Subcutaneous abdominal adipose tissue (tissue), 5 donors: ENCODE measurements around the gene SORCS2.

Experiments
- H3K27ac ChIP-seq: one replicate; pipeline ENCODE4 v1.7.0; 2013; ENCODE audit warnings: low read depth, mild to moderate bottlenecking, inconsistent platforms, low read length, moderate library complexity
- H3K27me3 ChIP-seq, 5 donors: one replicate each; pipeline ENCODE4 v1.7.0; 2013; ENCODE audit warnings: low read length in 5 of 5, inconsistent platforms in 1 of 5; ENCODE audit not compliant: control insufficient read depth in 5 of 5, insufficient read depth in 4 of 5
- H3K36me3 ChIP-seq, 5 donors: one replicate each; pipeline ENCODE4 v1.7.0; 2013; ENCODE audit warnings: low read length in 5 of 5; ENCODE audit not compliant: control insufficient read depth in 5 of 5, insufficient read depth in 5 of 5
- H3K4me1 ChIP-seq, 5 donors: one replicate each; pipeline ENCODE4 v1.7.0; 2013; ENCODE audit warnings: low read length in 5 of 5, mild to moderate bottlenecking in 3 of 5, moderate library complexity in 1 of 5; ENCODE audit not compliant: control insufficient read depth in 5 of 5, insufficient read depth in 5 of 5
- H3K4me3 ChIP-seq, 5 donors: one replicate each; pipeline ENCODE4 v1.7.0; 2013; ENCODE audit warnings: low read length in 5 of 5, low read depth in 1 of 5
- H3K9ac ChIP-seq, 5 donors: one replicate each; pipeline ENCODE4 v1.7.0; 2013; ENCODE audit warnings: low read length in 5 of 5, mild to moderate bottlenecking in 4 of 5, moderate library complexity in 3 of 5
- H3K9me3 ChIP-seq, 5 donors: one replicate each; pipeline ENCODE4 v1.7.0; 2013; ENCODE audit warnings: low read length in 5 of 5; ENCODE audit not compliant: control insufficient read depth in 5 of 5
- donor health status: healthy.
- donor health status: healthy.
- donor health status: healthy.
- donor health status: healthy.
- donor health status: healthy.

Gene SORCS2

DNA sequence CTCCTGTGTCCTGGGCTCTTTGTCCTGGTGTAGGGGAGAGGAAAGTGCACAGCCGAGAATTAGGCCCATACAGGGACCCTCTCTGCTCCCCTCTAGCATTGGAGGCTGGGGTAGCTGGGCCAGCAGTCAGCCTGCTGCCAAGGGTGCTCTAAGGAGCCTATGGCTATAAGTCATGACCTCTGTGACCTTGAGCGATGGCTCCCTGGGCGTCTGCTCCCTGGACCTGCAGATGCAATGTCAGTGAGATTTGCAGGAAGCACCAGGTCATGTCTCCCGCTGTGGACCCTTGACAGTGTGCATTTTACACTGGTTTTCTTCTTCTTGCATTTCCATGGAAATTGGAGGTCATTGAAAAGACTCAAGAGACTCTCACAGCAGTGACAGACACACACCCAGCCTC is 476.5 kb downstream of the SORCS2 start:
- Histone ChIP-seq H3K27me3 (peaks cover 0 to 7% (median 0%) of the 10 kb centered on the region in 5 donors), H3K36me3 (no peaks in the 10 kb centered on the region), H3K27ac (no peak overlapping the region), H3K4me3 (no peak overlapping the region), H3K9ac (no peak overlapping the region), H3K9me3 (peaks cover 0 to 4% (median 0%) of the 10 kb centered on the region in 5 donors), H3K4me1 (no peaks in the 10 kb centered on the region)

- Histone ChIP-seq H3K36me3 (no peaks in the 10 kb centered on the region), H3K4me1 (no peaks in the 10 kb centered on the region), H3K27me3 (peaks cover 0 to 16% (median 5%) of the 10 kb centered on the region in 5 donors)
These were observed 480.3 kb downstream of the SORCS2 start for GRCh38 chr4:7672601-7673000.

GRCh38 chr4:7673121-7673520 is 480.8 kb downstream of the SORCS2 start:
- Histone ChIP-seq H3K9ac (no peak overlapping the region), H3K9me3 (peaks cover 0 to 4% (median 0%) of the 10 kb centered on the region in 5 donors), H3K4me1 (no peaks in the 10 kb centered on the region), H3K27ac (no peak overlapping the region), H3K4me3 (no peak overlapping the region), H3K27me3 (peaks cover 2 to 20% (median 9%) of the 10 kb centered on the region in 5 donors), H3K36me3 (no peaks in the 10 kb centered on the region)

More at GRCh38 chr4:7672601-7673000, 480.3 kb downstream of the SORCS2 start:
- H3K4me3 ChIP-seq: no peak overlapping the region
- no peak overlapping the region for H3K27ac ChIP-seq
- H3K9me3 ChIP-seq: peaks cover 0 to 4% (median 0%) of the 10 kb centered on the region in 5 donors
- no peak overlapping the region for H3K9ac ChIP-seq

DNA sequence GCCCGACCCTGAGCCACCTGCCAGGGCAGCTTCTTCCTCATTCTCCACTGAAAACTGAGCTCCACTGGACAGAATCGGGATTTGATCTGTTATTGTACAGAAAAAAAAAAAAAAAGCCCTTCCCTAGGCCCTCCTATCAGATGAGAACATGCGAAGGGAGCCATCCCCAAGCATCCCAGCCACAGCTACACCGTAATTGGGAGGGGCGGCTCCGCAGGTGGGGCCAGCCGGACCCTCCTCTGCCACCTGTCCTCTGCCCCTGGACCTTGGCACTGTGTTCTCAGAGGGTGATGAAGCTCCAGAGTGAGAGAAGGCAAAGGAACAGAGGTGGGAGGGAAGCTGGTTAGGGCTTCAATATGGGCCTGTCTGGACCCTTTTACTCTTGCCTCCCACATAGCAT is 482.4 kb downstream of the SORCS2 start:
- no peaks in the 10 kb centered on the region for H3K4me1 ChIP-seq

GRCh38 chr4:7675136-7675535 is 482.8 kb downstream of the SORCS2 start:
- Histone ChIP-seq H3K4me1 (no peaks in the 10 kb centered on the region), H3K36me3 (no peaks in the 10 kb centered on the region), H3K4me3 (no peak overlapping the region), H3K9ac (no peak overlapping the region), H3K27me3 (peaks cover 9 to 23% (median 14%) of the 10 kb centered on the region in 5 donors), H3K9me3 (peaks cover 0 to 4% (median 0%) of the 10 kb centered on the region in 5 donors), H3K27ac (no peak overlapping the region)

More for the DNA sequence above, 482.4 kb downstream of the SORCS2 start:
- no peak overlapping the region for H3K4me3 ChIP-seq
- no peaks in the 10 kb centered on the region for H3K36me3 ChIP-seq
- peaks cover 0 to 4% (median 0%) of the 10 kb centered on the region in 5 donors for H3K9me3 ChIP-seq
- H3K27me3 ChIP-seq: peaks cover 9 to 20% (median 11%) of the 10 kb centered on the region in 5 donors
- H3K9ac ChIP-seq: no peak overlapping the region
- no peak overlapping the region for H3K27ac ChIP-seq

DNA sequence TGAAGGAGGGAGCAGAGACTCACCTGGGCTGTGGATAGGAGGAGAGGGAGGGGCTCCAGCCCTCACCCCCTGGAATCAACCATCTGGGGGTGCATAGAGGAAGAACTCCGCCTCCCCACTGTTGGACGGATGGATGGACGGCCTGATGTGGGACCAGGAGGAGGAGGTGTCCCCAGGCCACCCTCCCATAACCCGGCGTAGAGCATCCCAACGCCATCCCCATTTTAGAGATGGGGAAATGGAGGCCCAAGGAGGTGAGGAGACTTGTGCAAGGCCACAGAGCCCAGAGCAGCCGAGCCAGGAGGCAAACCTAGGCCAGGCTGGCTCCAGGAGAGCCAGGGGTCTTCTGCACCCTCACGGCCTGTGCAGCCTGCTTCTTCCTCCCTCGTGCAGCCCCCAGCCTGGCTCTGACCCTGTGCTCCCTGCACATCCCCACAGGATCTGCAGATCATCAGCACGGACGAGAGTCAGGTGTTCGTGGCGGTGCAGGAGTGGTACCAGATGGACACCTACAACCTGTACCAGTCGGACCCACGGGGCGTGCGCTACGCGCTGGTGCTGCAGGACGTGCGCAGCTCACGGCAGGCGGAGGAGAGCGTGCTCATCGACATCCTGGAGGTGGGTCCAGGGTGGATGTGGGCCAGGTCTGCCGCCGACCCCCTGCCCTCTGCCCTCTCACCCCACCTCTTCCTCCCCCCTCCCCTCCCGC is 483.4 kb downstream of the SORCS2 start:
- H3K27me3 ChIP-seq: peaks cover 9 to 26% (median 16%) of the 10 kb centered on the region in 5 donors
- H3K36me3 ChIP-seq: no peaks in the 10 kb centered on the region
- H3K4me3 ChIP-seq: no peak overlapping the region
- peaks cover 0 to 4% (median 0%) of the 10 kb centered on the region in 5 donors for H3K9me3 ChIP-seq
- H3K4me1 ChIP-seq: no peaks in the 10 kb centered on the region
- no peak overlapping the region for H3K27ac ChIP-seq
- no peak overlapping the region for H3K9ac ChIP-seq

- H3K4me1 ChIP-seq: no peaks in the 10 kb centered on the region
- H3K27me3 ChIP-seq: peaks cover 9 to 26% (median 16%) of the 10 kb centered on the region in 5 donors
- no peak overlapping the region for H3K9ac ChIP-seq
- H3K27ac ChIP-seq: no peak overlapping the region
- no peaks in the 10 kb centered on the region for H3K36me3 ChIP-seq
- H3K4me3 ChIP-seq: no peak overlapping the region
- H3K9me3 ChIP-seq: peaks cover 0 to 4% (median 4%) of the 10 kb centered on the region in 5 donors
These were observed 484.1 kb downstream of the SORCS2 start for GRCh38 chr4:7676398-7676922.

DNA sequence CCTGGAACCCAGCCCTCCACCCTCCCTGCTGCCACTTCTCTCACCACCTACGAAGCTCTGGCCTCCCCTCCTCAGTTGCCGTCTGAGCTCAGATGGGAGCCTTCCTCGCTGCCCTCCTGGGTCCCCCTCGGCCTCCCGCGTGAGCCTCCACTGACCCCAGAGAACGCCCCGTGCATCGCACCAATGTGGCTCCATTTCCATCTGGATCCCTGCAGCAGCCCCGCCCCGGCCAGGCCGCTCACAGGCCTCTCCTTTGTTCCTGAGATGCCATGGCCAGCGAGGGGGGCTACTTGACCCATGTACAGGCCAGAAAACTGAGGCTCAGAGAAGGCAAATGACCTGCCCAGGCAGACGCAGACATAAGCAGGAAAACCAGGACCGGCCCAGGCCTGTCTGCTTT is 484.7 kb downstream of the SORCS2 start:
- peaks cover 0 to 10% (median 8%) of the 10 kb centered on the region in 5 donors for H3K9me3 ChIP-seq
- no peaks in the 10 kb centered on the region for H3K36me3 ChIP-seq
- no peak overlapping the region for H3K27ac ChIP-seq
- H3K4me1 ChIP-seq: no peaks in the 10 kb centered on the region
- no peak overlapping the region for H3K4me3 ChIP-seq
- H3K9ac ChIP-seq: no peak overlapping the region
- peaks cover 9 to 26% (median 16%) of the 10 kb centered on the region in 5 donors for H3K27me3 ChIP-seq

- Histone ChIP-seq H3K4me1 (no peaks in the 10 kb centered on the region), H3K36me3 (no peaks in the 10 kb centered on the region), H3K27ac (no peak overlapping the region), H3K4me3 (no peak overlapping the region), H3K9me3 (peaks cover 2 to 17% (median 15%) of the 10 kb centered on the region in 5 donors), H3K27me3 (peaks cover 9 to 26% (median 16%) of the 10 kb centered on the region in 5 donors), H3K9ac (no peak overlapping the region)
These were observed 485.5 kb downstream of the SORCS2 start for GRCh38 chr4:7677799-7678301.

DNA sequence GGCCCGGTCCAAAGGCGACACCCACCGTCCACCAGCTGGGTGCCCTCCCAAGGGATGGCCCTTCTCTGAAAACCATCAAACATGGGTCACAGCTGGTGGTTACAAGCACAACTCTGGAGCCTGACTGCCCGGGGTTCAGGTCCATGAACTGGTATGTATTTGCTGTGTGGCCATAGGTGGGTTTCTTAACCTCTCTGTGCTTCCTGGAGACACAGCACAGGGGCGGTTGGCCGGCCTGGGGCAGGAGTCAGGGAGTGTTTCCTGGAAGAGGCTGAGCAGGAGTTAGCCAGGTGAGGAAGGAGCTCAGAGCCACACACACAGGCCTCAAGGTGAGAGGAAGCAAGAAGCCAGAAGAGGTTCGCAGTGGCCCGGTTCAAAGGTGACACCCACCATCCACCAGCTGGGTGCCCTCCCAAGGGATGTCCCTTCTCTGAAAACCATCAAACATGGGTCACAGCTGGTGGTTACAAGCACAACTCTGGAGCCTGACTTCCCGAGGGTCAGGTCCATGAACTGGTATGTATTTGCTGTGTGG is 486.0 kb downstream of the SORCS2 start:
- peaks cover 9 to 25% (median 16%) of the 10 kb centered on the region in 5 donors for H3K27me3 ChIP-seq
- H3K27ac ChIP-seq: no peak overlapping the region
- H3K36me3 ChIP-seq: no peaks in the 10 kb centered on the region

More for the DNA sequence above, 486.0 kb downstream of the SORCS2 start:
- no peak overlapping the region for H3K4me3 ChIP-seq
- no peaks in the 10 kb centered on the region for H3K4me1 ChIP-seq
- H3K9ac ChIP-seq: no peak overlapping the region
- peaks cover 4 to 23% (median 20%) of the 10 kb centered on the region in 5 donors for H3K9me3 ChIP-seq
